ENCODE measurements around the gene OXSR1. TPM values are rescaled to one million over a fixed set of nuclear protein-coding genes. Genes with fewer than 3 reads are reported as not detected.

OXSR1 gene
- total and polyA plus RNA-seq, 2 of the 13 experiments (the other 11 are each of a cell fraction or from before 2014, with no cell fraction given), result 27.4 to 32.6 TPM

DNA sequence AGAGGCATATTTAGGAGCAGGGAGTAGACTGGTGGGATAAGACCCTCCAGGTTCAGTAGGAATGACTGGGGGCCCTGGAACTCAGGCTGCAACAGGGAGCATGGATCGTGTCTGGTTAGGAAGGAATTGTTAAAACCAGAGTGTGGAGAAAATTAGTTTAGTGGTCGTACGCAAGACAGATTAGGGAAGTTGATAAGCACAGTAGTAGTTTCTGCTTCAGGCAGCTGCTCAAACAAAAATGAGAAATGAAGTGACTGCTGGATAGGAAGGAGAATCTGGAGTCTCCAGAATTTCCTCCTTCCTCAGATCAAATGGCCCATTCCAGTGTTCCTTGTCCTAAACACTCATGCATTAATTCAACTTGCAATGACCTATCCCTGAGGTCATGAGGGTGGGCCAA lies 15.6 kb upstream of the OXSR1 start:
- BruUV-seq (replicated peaks), result no TSS peak
- Histone ChIP-seq H3K4me2 (ENCODE audit: low read depth, low read length) (no peak overlapping the region), H2AFZ (ENCODE audit: low read length) (no peak overlapping the region), H3K36me3 (replicated peaks in 1 of 2; ENCODE audit: control insufficient read depth in 1 of 2, insufficient read depth in 2 of 2, low read length in 2 of 2) (no peaks in the 10 kb centered on the region), H3K4me3 (replicated peaks in 1 of 3; ENCODE audit: insufficient read depth in 1 of 3, low read depth in 2 of 3, low read length in 3 of 3) (no peak overlapping the region), H3K4me1 (ENCODE audit: insufficient read depth, low read length) (peaks cover 7% of the 10 kb centered on the region; the same call in 1 of the 2 replicates), H4K20me1 (ENCODE audit: insufficient read depth, low read length) (no peaks in the 10 kb centered on the region), H3K9ac (ENCODE audit: insufficient read depth, low read depth, low read length) (no peak overlapping the region), H3K27ac (ENCODE audit: extremely low read length, insufficient read depth, low read length) (no peak overlapping the region), H3K27me3 (ENCODE audit: control insufficient read depth in 1 of 2, insufficient read depth in 2 of 2, low read length in 2 of 2) (no peaks in the 10 kb centered on the region), H3K79me2 (ENCODE audit: insufficient read depth, low read length) (no peaks in the 10 kb centered on the region), H3K9me3 (ENCODE audit: low read length) (0 out of 2 replicates have a peak, but pooled peaks cover 9% of the 10 kb centered on the region)
- intact Hi-C loops (cut with micrococcal nuclease; ENCODE audit: unreplicated experiment) (no loop called here), in situ Hi-C loops (cut with HindIII; ENCODE audit: extremely low pct_ligation_motif_present, low pct_unique_long_range_greater_than_20kb) (loop anchor here (25.0 kb wide), 1 partner anchor 313 kb away; the partner anchor contains the start of gene ACVR2B)
- DNase-seq (ENCODE audit: low spot score) (no peak), ATAC-seq (no peak), FAIRE-seq (no peak)
- TF ChIP-seq SRY (CRISPR knock-in tag; IDR thresholded peaks at IDR 0.05) (no peak), SRSF4 (IDR thresholded peaks at IDR 0.05; ENCODE audit: low read depth, low read length, poor library complexity, severe bottlenecking) (no peak), KLF12 (CRISPR knock-in tag; IDR thresholded peaks at IDR 0.05; ENCODE audit: borderline replicate concordance) (no peak), RARA (CRISPR knock-in tag; IDR thresholded peaks at IDR 0.05) (no peak), ZSCAN31 (CRISPR knock-in tag; IDR thresholded peaks at IDR 0.05; ENCODE audit: low read depth) (no peak), ZNF562 (CRISPR knock-in tag; IDR thresholded peaks at IDR 0.05; ENCODE audit: borderline replicate concordance) (no peak), SIN3B (IDR thresholded peaks at IDR 0.05; ENCODE audit: low read length) (no peak), HIVEP1 (CRISPR knock-in tag; IDR thresholded peaks at IDR 0.05) (no peak), PHF8 (CRISPR knock-in tag; IDR thresholded peaks at IDR 0.05) (no peak), RXRA (CRISPR knock-in tag; IDR thresholded peaks at IDR 0.05) (no peak), CBX2 (IDR thresholded peaks at IDR 0.05; ENCODE audit: low read depth, low read length) (no peak), CBX2 (CRISPR knock-in tag; IDR thresholded peaks at IDR 0.05; ENCODE audit: low read depth) (no peak), ZNF766 (CRISPR knock-in tag; IDR thresholded peaks at IDR 0.05; ENCODE audit: borderline replicate concordance) (no peak), HMG20B (CRISPR knock-in tag; conservative IDR thresholded peaks at IDR 0.05) (no peak), ONECUT2 (CRISPR knock-in tag; IDR thresholded peaks at IDR 0.05) (no peak)
- TF ChIP-seq, protein P1, sequence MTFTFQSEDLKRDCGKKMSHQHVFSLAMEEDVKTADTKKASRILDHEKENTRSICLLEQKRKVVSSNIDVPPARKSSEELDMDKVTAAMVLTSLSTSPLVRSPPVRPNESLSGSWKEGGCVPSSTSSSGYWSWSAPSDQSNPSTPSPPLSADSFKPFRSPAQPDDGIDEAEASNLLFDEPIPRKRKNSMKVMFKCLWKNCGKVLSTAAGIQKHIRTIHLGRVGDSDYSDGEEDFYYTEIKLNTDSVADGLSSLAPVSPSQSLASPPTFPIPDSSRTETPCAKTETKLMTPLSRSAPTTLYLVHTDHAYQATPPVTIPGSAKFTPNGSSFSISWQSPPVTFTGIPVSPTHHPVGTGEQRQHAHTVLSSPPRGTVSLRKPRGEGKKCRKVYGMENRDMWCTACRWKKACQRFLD (CRISPR knock-in tag; IDR thresholded peaks at IDR 0.05; ENCODE audit: borderline replicate concordance), result no peak
- TF ChIP-seq, protein P2, sequence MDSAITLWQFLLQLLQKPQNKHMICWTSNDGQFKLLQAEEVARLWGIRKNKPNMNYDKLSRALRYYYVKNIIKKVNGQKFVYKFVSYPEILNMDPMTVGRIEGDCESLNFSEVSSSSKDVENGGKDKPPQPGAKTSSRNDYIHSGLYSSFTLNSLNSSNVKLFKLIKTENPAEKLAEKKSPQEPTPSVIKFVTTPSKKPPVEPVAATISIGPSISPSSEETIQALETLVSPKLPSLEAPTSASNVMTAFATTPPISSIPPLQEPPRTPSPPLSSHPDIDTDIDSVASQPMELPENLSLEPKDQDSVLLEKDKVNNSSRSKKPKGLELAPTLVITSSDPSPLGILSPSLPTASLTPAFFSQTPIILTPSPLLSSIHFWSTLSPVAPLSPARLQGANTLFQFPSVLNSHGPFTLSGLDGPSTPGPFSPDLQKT (CRISPR knock-in tag; IDR thresholded peaks at IDR 0.05; ENCODE audit: borderline replicate concordance), result no peak
- TF ChIP-seq, protein P3, sequence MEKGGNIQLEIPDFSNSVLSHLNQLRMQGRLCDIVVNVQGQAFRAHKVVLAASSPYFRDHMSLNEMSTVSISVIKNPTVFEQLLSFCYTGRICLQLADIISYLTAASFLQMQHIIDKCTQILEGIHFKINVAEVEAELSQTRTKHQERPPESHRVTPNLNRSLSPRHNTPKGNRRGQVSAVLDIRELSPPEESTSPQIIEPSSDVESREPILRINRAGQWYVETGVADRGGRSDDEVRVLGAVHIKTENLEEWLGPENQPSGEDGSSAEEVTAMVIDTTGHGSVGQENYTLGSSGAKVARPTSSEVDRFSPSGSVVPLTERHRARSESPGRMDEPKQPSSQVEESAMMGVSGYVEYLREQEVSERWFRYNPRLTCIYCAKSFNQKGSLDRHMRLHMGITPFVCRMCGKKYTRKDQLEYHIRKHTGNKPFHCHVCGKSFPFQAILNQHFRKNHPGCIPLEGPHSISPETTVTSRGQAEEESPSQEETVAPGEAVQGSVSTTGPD (CRISPR knock-in tag; IDR thresholded peaks at IDR 0.05), result no peak
- ChIA-PET POLR2A (interaction anchor here (1.7 kb wide), 1 partner anchor 13 kb away, joined by 4 read pairs; the partner anchor contains the start of gene ACAA1), CTCF (ENCODE audit: low intra/inter-chr PET ratio, low total read pairs) (no interaction called here)
- WGBS (ENCODE audit: low lambda C conversion rate), result 40% methylated on average over 3 of the region's 3 CpGs
